GM13976 (cell line): ENCODE data around the gene LSM14B.

Experiments
- DNase-seq: peaks from one replicate; pipeline ENCODE4 v3.0.0; 2012; ENCODE audit warnings: low spot score
- CTCF ChIP-seq: IDR thresholded peaks from 2 replicates; pipeline ENCODE4 v1.5.1; 2012; ENCODE audit warnings: borderline replicate concordance, mild to moderate bottlenecking; ENCODE audit not compliant: insufficient read depth; ENCODE audit errors: extremely low read depth, missing control alignments, control extremely low read depth
- in situ Hi-C: fragments of 300-500 bp; cut with MboI; formaldehyde crosslinking; loops from one replicate; pipeline ENCODE4 v1.12.0; 2022; ENCODE audit warnings: low sequenced_read_pairs, mixed read lengths, inconsistent platforms; ENCODE audit not compliant: unreplicated experiment

The LSM14B gene

DNA sequence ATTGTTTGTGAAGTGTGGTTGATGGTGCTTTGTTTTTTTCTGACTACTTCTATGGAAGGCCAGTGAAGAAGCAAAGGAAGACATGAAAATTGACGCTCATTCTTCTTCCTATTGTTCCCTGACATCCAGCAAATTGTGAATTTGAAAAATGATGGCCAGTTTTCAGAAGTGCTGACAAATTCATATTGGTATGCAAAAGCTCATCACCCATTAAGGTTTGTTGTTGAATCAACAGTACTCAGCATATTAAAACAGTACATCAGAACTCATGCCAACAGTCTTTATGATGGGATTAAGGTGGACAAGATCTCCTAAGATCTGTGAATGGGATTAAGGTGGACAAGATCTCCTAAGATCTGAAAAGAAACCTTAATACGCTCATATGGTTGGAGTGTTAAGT lies 59.5 kb downstream of the LSM14B start:
- no peak for DNase-seq
- no peak for TF ChIP-seq CTCF
- in situ Hi-C loops = no loop called here

DNA sequence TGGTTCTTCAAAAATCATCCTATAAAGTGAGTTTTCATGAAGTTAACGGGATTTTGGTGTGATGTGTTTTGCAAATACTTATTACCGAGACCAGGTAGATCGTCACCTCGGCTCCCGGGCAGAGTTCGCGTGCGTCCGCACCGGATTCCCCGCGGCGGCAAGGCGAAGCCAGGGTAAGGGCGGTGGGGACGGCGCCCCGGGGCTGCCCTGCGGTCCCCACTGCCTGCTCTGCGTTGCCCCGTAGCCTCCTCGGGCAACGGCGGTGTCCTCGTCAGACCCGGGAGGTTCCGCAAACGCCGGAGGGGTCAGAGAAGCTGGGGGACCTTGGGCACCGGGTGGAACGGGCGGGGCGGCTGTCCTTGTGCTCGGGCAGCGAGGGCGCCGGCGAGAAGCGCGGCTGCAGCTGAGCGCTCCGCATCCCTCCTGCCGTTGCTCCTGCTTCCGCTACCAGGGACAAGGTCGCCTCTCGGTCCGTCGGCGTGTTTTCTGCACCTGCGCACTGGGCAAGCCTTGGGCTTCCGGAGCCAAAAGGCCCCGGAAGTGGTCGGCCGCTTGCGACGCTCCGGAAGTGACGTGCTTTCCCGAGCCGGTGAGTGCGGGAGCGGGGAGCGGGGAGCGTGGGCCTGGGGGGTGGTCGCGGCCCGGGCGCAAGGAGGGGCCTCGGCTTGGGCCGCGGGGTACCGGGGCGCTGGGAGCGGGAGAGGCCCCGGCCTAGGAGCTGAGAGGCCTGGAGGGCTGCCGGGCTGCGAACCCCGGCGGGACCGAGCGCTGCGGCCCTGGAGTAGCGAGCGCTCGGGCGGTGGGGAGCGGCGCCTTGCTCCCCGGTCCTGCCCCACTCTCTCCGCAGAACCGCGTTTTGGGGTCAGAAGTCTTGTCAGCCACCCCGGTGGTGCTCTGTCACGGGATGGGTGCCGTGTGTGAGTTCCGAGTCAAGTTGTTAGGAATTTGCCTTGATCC lies 60.5 kb downstream of the LSM14B start, which contains the start of gene MTG2:
TSS of gene MTG2 (plus strand) at position 560 of the 957 bp plus-strand sequence. CDS start 10,393 bp downstream, outside the sequence.
- no peak for TF ChIP-seq CTCF
- in situ Hi-C loops = no loop called here
- peak; percentile 100 for DNase-seq

DNA sequence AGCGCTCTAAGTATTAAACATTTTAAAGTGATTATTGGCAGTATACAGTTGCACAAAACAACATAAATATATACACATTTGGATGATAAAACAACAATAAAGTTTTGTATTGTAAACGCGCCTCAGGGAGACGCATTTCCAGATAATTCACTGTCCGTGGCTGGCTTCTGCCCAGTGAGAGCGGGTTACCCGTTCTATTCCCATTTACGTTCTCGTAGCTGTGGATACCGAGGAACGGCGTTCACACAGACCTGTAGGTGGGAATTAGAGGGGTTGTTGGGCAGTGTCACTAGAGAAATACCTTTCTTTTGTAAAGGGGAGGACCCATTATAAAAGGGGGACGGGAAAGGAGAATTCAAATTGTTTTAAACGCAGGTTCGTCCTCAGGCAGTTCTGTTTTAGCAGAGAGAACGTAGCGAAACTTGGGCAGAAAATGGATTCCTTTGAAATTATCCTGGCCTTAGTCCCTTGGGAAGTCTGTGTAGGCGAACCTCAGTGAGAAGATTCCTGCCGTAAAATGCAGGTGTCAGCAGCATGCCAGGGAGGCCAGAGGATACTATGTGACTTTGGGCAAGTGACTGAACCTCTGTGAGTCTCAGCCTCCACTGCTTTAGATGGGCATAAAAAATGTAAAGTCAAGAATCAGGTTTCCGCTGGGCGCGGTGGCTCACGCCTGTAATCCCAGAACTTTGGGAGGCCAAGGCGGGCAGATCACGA lies 61.3 kb downstream of the LSM14B start:
- DNase-seq = no peak
- no peak for TF ChIP-seq CTCF
- in situ Hi-C loops = no loop called here
